Naive thymus-derived CD4-positive, alpha-beta T cell (primary cell): Measurements from ENCODE around the gene ORC6. TPM values are rescaled to one million over a fixed set of nuclear protein-coding genes. Genes with fewer than 3 reads are reported as not detected.

Experiments used
- ATAC-seq: fragments of 150-1000 bp; cut with Tn5 transposase; 2 replicates; pipeline ENCODE4 v1.10.0; 2021; ENCODE audit warnings: mild to moderate bottlenecking, moderate library complexity
- CTCF ChIA-PET: fragments of 350-600 bp; sonication (Branson Sonifier 250); formaldehyde crosslinking; loops from one replicate; lab custom pipeline; 2021; ENCODE audit warnings: antibody characterized with exemption; lab: Charles Lee
- POLR2A ChIA-PET: fragments of 350-600 bp; sonication (Branson Sonifier 250); formaldehyde crosslinking; loops from one replicate; lab custom pipeline; 2021; ENCODE audit warnings: antibody characterized with exemption, inconsistent platforms; lab: Charles Lee
- DNase-seq, 9 donors: peaks; one replicate each; pipeline versions ENCODE4 v3.0.0 to v3.0.0-alpha.2; 2020 to 2022; ENCODE audit warnings: mixed read lengths in 1 of 9
- H3K27ac ChIP-seq: one replicate; pipeline ENCODE4 v1.7.0; 2013; ENCODE audit warnings: mild to moderate bottlenecking, low read depth, low read length, moderate library complexity
- H3K27me3 ChIP-seq, 2 donors: one replicate each; pipeline ENCODE4 v1.7.0; 2013; ENCODE audit warnings: low read length in 2 of 2, mild to moderate bottlenecking in 2 of 2, moderate library complexity in 2 of 2; ENCODE audit not compliant: control insufficient read depth in 2 of 2, insufficient read depth in 2 of 2
- H3K36me3 ChIP-seq, 3 experiments: 1 replicate in 2 of 3; 2 replicates in 1 of 3; pipeline ENCODE4 v1.7.0; 2013; ENCODE audit warnings: low read length in 3 of 3, mild to moderate bottlenecking in 3 of 3, moderate library complexity in 1 of 3; ENCODE audit not compliant: insufficient read depth in 3 of 3, control insufficient read depth in 2 of 3
- H3K4me1 ChIP-seq, 2 donors: one replicate each; pipeline ENCODE4 v1.7.0; 2013; ENCODE audit warnings: low read length in 2 of 2, mild to moderate bottlenecking in 2 of 2, moderate library complexity in 1 of 2; ENCODE audit not compliant: control insufficient read depth in 2 of 2, insufficient read depth in 2 of 2
- H3K4me3 ChIP-seq: 2 replicates; pipeline ENCODE4 v1.7.0; 2013; ENCODE audit warnings: mild to moderate bottlenecking, low read length
- H3K9me3 ChIP-seq, 3 experiments: 1 replicate in 2 of 3; 2 replicates in 1 of 3; pipeline ENCODE4 v1.7.0; 2013; ENCODE audit warnings: low read length in 3 of 3; ENCODE audit not compliant: control insufficient read depth in 2 of 3
- H3K27ac Mint-ChIP-seq, 9 donors: one replicate each; pipeline ENCODE4 v1.8.0; 2020 to 2022; ENCODE audit warnings: mixed read lengths in 9 of 9, mild to moderate bottlenecking in 8 of 9, moderate library complexity in 5 of 9, inconsistent platforms in 2 of 9
- H3K27me3 Mint-ChIP-seq, 5 donors: one replicate each; pipeline ENCODE4 v1.8.0; 2021 to 2022; ENCODE audit warnings: mixed read lengths in 5 of 5, mild to moderate bottlenecking in 1 of 5
- H3K36me3 Mint-ChIP-seq, 5 donors: one replicate each; pipeline ENCODE4 v1.8.0; 2020 to 2022; ENCODE audit warnings: mixed read lengths in 5 of 5, mild to moderate bottlenecking in 3 of 5, inconsistent platforms in 1 of 5
- H3K4me1 Mint-ChIP-seq, 7 donors: one replicate each; pipeline ENCODE4 v1.8.0; 2020 to 2022; ENCODE audit warnings: mixed read lengths in 7 of 7, mild to moderate bottlenecking in 3 of 7, inconsistent platforms in 1 of 7
- H3K4me3 Mint-ChIP-seq, 10 donors: one replicate each; pipeline ENCODE4 v1.8.0; 2020 to 2022; ENCODE audit warnings: mild to moderate bottlenecking in 10 of 10, mixed read lengths in 10 of 10, moderate library complexity in 6 of 10, inconsistent platforms in 2 of 10
- H3K9me3 Mint-ChIP-seq, 11 donors: one replicate each; pipeline ENCODE4 v1.8.0; 2020 to 2022; ENCODE audit warnings: mixed read lengths in 11 of 11, mild to moderate bottlenecking in 4 of 11, inconsistent platforms in 1 of 11, moderate library complexity in 1 of 11
- intact Hi-C, 2 donors: fragments of 100-400 bp; cut with micrococcal nuclease; formaldehyde crosslinking; loops; one replicate each; pipeline ENCODE4 v1.15.1; 2023
- polyA plus RNA-seq, 2 donors: library from polyadenylated mRNA; unstranded; fragments of 300-500 nt; fragmentation: Illumina TruSeq; gene quantifications; one replicate each; pipeline ENCODE4 v1.2.3, GENCODE V29; 2021
- total RNA-seq, 6 experiments: library from RNA in 5 of 6; stranded (reverse) in 5 of 6; gene quantifications; 1 replicate in 5 of 6; 2 replicates in 1 of 6; pipeline ENCODE4 v1.2.3 and lab custom pipeline; 2021 to 2026

ORC6 gene
- total and polyA plus RNA-seq, 7 experiments from 2014 or later = 1.1 to 27.3 (median 3.6) TPM

GRCh38 chr16:46711106-46712058 is 21.9 kb downstream of the ORC6 start:
- DNase-seq = no peak
- no peaks in the 10 kb centered on the region for H3K4me1 ChIP-seq
- intact Hi-C loops = no loop called here
- H3K9me3 ChIP-seq = no peaks in the 10 kb centered on the region
- no peaks in the 10 kb centered on the region for H3K36me3 ChIP-seq
- ChIA-PET POLR2A (no interaction called here), CTCF (no interaction called here)
- H3K9me3 Mint-ChIP-seq = peaks cover 0 to 2% (median 0%) of the 10 kb centered on the region in 11 donors
- H3K27ac Mint-ChIP-seq = no peak overlapping the region
- H3K4me3 Mint-ChIP-seq = no peak overlapping the region
- no peak overlapping the region for H3K27ac ChIP-seq
- H3K4me1 Mint-ChIP-seq = no peaks in the 10 kb centered on the region
- H3K36me3 Mint-ChIP-seq = no peaks in the 10 kb centered on the region
- H3K4me3 ChIP-seq = no peak overlapping the region
- ATAC-seq = no peak
- no peaks in the 10 kb centered on the region for H3K27me3 ChIP-seq
- H3K27me3 Mint-ChIP-seq = peaks cover 0 to 4% (median 0%) of the 10 kb centered on the region in 5 donors

- intact Hi-C loops = no loop called here
- Mint-ChIP-seq H3K9me3 (peaks cover 0 to 2% (median 0%) of the 10 kb centered on the region in 11 donors), H3K27ac (no peak overlapping the region), H3K4me3 (no peak overlapping the region), H3K27me3 (peaks cover 0 to 6% (median 4%) of the 10 kb centered on the region in 5 donors), H3K4me1 (no peaks in the 10 kb centered on the region), H3K36me3 (no peaks in the 10 kb centered on the region)
- CTCF ChIA-PET = no interaction called here
- Histone ChIP-seq H3K4me3 (no peak overlapping the region), H3K36me3 (no peaks in the 10 kb centered on the region), H3K9me3 (no peaks in the 10 kb centered on the region), H3K27ac (no peak overlapping the region), H3K4me1 (no peaks in the 10 kb centered on the region), H3K27me3 (no peaks in the 10 kb centered on the region)
- POLR2A ChIA-PET = no interaction called here
- DNase-seq (no peak), ATAC-seq (no peak)
These were observed 23.5 kb downstream of the ORC6 start for GRCh38 chr16:46712911-46713310.

- Histone ChIP-seq H3K27me3 (no peaks in the 10 kb centered on the region), H3K27ac (no peak overlapping the region), H3K36me3 (no peaks in the 10 kb centered on the region), H3K4me3 (no peak overlapping the region), H3K4me1 (no peaks in the 10 kb centered on the region), H3K9me3 (no peaks in the 10 kb centered on the region)
- Mint-ChIP-seq H3K27me3 (peaks cover 0 to 7% (median 4%) of the 10 kb centered on the region in 5 donors), H3K36me3 (no peaks in the 10 kb centered on the region), H3K4me3 (no peak overlapping the region), H3K9me3 (peaks cover 0 to 2% (median 0%) of the 10 kb centered on the region in 11 donors), H3K4me1 (no peaks in the 10 kb centered on the region), H3K27ac (no peak overlapping the region)
- POLR2A ChIA-PET = no interaction called here
- ATAC-seq (no peak), DNase-seq (no peak)
- CTCF ChIA-PET = no interaction called here
- intact Hi-C loops = no loop called here
These were observed 24.2 kb downstream of the ORC6 start for GRCh38 chr16:46713634-46714033.

DNA sequence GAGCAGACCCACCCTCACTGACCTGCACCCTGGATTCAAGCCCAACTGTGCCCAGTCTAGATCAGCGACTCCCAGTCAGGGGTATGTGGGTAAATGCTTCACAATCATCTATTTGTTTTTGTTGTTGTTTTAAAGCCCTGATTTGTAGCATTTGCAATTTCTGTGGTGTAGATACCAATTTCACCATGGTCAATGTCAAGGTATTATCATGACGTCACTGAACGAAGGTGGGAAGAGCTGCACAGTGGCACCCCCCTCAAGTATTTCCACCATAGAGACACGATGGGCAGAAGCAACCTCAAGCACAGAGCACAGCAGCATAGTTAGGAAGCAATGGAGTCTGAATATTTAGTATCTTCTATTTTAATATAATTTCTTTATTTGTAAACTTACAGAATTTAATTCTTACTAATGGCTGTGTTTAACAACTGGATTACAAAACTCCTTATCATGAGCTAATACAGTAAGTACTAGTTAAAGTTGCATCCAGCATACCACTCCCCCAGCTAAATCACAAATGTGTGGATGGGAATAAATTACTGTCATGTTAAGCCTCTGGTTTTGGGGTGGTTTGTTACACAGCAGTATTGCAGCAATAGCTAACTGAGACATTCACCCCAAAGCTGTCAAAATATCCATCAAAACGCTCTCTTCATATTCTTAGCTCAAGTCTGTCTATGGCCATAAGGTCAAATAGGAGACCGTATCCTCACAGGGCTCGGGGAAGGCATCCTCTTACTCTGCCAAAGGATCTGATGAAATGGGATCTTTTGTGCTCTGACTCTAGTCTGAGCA is 25.5 kb downstream of the ORC6 start:
- CTCF ChIA-PET = interaction anchor here (0.7 kb wide), 1 partner anchor 113 kb away, joined by 3 read pairs; no protein-coding TSS in a partner anchor
- H3K36me3 Mint-ChIP-seq = no peaks in the 10 kb centered on the region
- Histone ChIP-seq H3K9me3 (no peaks in the 10 kb centered on the region), H3K4me3 (no peak overlapping the region), H3K36me3 (no peaks in the 10 kb centered on the region), H3K27ac (no peak overlapping the region), H3K4me1 (no peaks in the 10 kb centered on the region), H3K27me3 (no peaks in the 10 kb centered on the region)
- H3K4me3 Mint-ChIP-seq = no peak overlapping the region
- no peak for DNase-seq
- H3K9me3 Mint-ChIP-seq = peaks cover 0 to 2% (median 0%) of the 10 kb centered on the region in 11 donors
- no peak overlapping the region for H3K27ac Mint-ChIP-seq
- H3K4me1 Mint-ChIP-seq = no peaks in the 10 kb centered on the region
- intact Hi-C loops = no loop called here
- H3K27me3 Mint-ChIP-seq = peaks cover 0 to 7% (median 4%) of the 10 kb centered on the region in 5 donors
- ATAC-seq = no peak
- POLR2A ChIA-PET = no interaction called here

DNA sequence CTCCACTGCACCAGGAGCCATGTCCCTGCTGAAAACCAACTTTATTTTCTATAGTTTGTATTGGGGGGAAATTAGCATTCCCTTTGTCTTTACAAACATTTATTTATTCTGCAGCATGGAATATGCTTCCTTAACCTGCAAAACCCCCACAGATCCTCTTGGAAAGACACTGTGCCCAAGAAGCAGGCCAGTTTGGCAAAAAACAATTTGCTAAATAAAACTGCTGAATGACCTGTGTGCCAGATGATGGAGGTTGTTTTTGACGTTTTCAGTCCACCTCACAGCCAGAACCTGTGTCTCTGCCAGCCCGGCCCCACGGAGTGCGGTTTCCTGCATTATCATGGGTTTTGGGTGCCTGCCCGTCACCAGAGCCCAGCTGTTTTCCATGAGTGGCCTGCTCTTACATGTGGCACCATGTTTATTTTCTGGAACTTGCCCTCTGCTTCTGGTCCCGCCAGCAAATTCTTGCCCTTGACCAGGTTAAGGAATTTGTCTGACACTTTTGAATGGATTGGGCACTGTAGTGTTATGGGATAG is 26.4 kb downstream of the ORC6 start:
- ChIA-PET POLR2A (no interaction called here), CTCF (interaction anchor here (0.7 kb wide), 1 partner anchor 112 kb away, joined by 3 read pairs; no protein-coding TSS in a partner anchor)
- ATAC-seq (no peak), DNase-seq (no peak)
- intact Hi-C loops = no loop called here
- Mint-ChIP-seq H3K9me3 (peaks cover 0 to 2% (median 0%) of the 10 kb centered on the region in 11 donors), H3K27me3 (peaks cover 0 to 7% (median 4%) of the 10 kb centered on the region in 5 donors), H3K36me3 (no peaks in the 10 kb centered on the region), H3K4me1 (no peaks in the 10 kb centered on the region), H3K4me3 (no peak overlapping the region), H3K27ac (no peak overlapping the region)
- Histone ChIP-seq H3K27ac (no peak overlapping the region), H3K36me3 (no peaks in the 10 kb centered on the region), H3K27me3 (no peaks in the 10 kb centered on the region), H3K4me1 (no peaks in the 10 kb centered on the region), H3K9me3 (no peaks in the 10 kb centered on the region), H3K4me3 (no peak overlapping the region)

DNA sequence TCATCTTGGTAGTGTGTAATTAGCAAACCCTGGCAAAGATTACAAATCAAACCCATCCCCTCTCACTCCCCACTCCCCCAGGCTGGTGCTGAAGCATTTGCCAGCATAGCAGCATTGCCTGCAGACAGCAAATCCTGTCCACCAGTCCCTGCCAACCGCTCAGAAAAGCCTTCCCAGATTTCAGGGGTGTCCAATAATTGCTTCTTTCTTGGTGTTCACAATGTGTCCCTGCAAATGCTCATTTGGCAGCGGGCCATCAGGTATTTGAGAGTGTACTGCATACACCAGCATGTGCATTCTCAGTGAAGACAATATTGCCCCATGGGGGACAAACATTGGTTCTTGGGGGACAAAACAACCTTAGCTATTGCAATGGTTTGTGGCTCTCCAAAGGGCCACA is 28.2 kb downstream of the ORC6 start:
- no peaks in the 10 kb centered on the region for H3K36me3 ChIP-seq
- H3K27ac ChIP-seq = no peak overlapping the region
- DNase-seq = no peak
- Mint-ChIP-seq H3K4me1 (no peaks in the 10 kb centered on the region), H3K27me3 (peaks cover 0 to 7% (median 4%) of the 10 kb centered on the region in 5 donors), H3K4me3 (no peak overlapping the region), H3K9me3 (peaks cover 0 to 2% (median 0%) of the 10 kb centered on the region in 11 donors), H3K36me3 (no peaks in the 10 kb centered on the region), H3K27ac (no peak overlapping the region)
- H3K4me3 ChIP-seq = no peak overlapping the region
- POLR2A ChIA-PET = no interaction called here
- CTCF ChIA-PET = no interaction called here
- ATAC-seq = no peak
- no peaks in the 10 kb centered on the region for H3K27me3 ChIP-seq
- H3K9me3 ChIP-seq = no peaks in the 10 kb centered on the region
- no peaks in the 10 kb centered on the region for H3K4me1 ChIP-seq
- intact Hi-C loops = no loop called here
